ENCODE data around the gene CLDN19. TPM values are rescaled to one million over a fixed set of nuclear protein-coding genes. Genes with fewer than 3 reads are reported as not detected.
"Not testable (repeated sequence)": the region's sequence is repeated elsewhere in the genome, so short reads cannot be mapped to it uniquely, and the experiment has no call there.

Gene CLDN19
- total RNA-seq, 1 experiment from 2014 or later = not detected

- no peak for DNase-seq (ENCODE audit: low read depth)
Measured at GRCh38 chr1:42740851-42741580, 980 bp upstream of the CLDN19 start.

GRCh38 chr1:42738678-42739226 is 1.3 kb downstream of the CLDN19 start:
- no peak for DNase-seq (ENCODE audit: low read depth)

GRCh38 chr1:42737986-42738677 is 1.9 kb downstream of the CLDN19 start:
- no peak for DNase-seq (ENCODE audit: low read depth)

GRCh38 chr1:42737257-42737656 is 2.8 kb downstream of the CLDN19 start:
- no peak for DNase-seq (ENCODE audit: low read depth)

GRCh38 chr1:42736571-42737200 is 3.4 kb downstream of the CLDN19 start:
- no peak for DNase-seq (ENCODE audit: low read depth)

- peak; percentile 23 for DNase-seq (ENCODE audit: low read depth)
Measured at GRCh38 chr1:42736152-42736551, 3.9 kb downstream of the CLDN19 start.

- no peak for DNase-seq (ENCODE audit: low read depth)
Measured at GRCh38 chr1:42735477-42736105, 4.4 kb downstream of the CLDN19 start.

- DNase-seq (ENCODE audit: low read depth) = no peak
Measured at GRCh38 chr1:42735056-42735455, 5.0 kb downstream of the CLDN19 start.

- DNase-seq (ENCODE audit: low read depth) = no peak
Measured at GRCh38 chr1:42734201-42735035, 5.6 kb downstream of the CLDN19 start.

GRCh38 chr1:42733415-42734200 is 6.4 kb downstream of the CLDN19 start:
- no peak for DNase-seq (ENCODE audit: low read depth)

- no peak for DNase-seq (ENCODE audit: low read depth)
Measured at GRCh38 chr1:42732126-42732680, 7.8 kb downstream of the CLDN19 start.

- DNase-seq (ENCODE audit: low read depth) = no peak
Measured at GRCh38 chr1:42731585-42731984, 8.5 kb downstream of the CLDN19 start.

- DNase-seq (ENCODE audit: low read depth) = peak; percentile 46
Measured at GRCh38 chr1:42730988-42731387, 9.0 kb downstream of the CLDN19 start.

GRCh38 chr1:42730002-42730401 is 10.0 kb downstream of the CLDN19 start:
- DNase-seq (ENCODE audit: low read depth) = no peak

GRCh38 chr1:42725820-42726219 is 14.2 kb downstream of the CLDN19 start:
- not testable (repeated sequence) for DNase-seq (ENCODE audit: low read depth)

GRCh38 chr1:42723511-42723910 is 16.5 kb downstream of the CLDN19 start:
- peak; percentile 37 for DNase-seq (ENCODE audit: low read depth)

- DNase-seq (ENCODE audit: low read depth) = not testable (repeated sequence)
Measured at GRCh38 chr1:42722403-42722802, 17.6 kb downstream of the CLDN19 start.

- DNase-seq (ENCODE audit: low read depth) = no peak
Measured at GRCh38 chr1:42721926-42722325, 18.1 kb downstream of the CLDN19 start.

GRCh38 chr1:42720868-42721267 is 19.2 kb downstream of the CLDN19 start:
- DNase-seq (ENCODE audit: low read depth) = no peak

GRCh38 chr1:42714441-42714840 is 25.6 kb downstream of the CLDN19 start:
- not testable (repeated sequence) for DNase-seq (ENCODE audit: low read depth)
